Measurements from ENCODE around the gene OR7G2.
"Not testable (repeated sequence)": the region's sequence is repeated elsewhere in the genome, so short reads cannot be mapped to it uniquely, and the experiment has no call there.

OR7G2 gene

DNA sequence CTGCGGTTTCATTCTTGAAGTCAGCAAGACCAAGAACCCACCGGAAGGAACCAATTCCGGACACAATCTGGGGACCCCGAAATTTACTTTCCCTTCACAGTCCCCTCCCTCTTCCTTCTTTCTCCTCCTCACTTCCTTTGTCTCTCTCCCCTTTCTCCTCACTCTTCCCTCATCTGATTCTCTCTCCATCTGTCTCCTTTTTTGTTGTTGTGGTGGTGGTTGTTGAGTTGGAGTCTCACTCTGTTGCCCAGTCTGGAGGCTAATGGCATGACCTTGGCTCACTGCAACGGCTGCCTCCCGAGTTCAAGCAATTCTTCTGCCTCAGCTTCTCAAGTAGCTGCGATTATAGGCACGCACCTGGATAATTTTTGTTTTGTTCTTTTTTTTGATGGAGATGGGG, 53.1 kb downstream of the OR7G2 start (continued):
- TF ChIP-seq, protein P1, sequence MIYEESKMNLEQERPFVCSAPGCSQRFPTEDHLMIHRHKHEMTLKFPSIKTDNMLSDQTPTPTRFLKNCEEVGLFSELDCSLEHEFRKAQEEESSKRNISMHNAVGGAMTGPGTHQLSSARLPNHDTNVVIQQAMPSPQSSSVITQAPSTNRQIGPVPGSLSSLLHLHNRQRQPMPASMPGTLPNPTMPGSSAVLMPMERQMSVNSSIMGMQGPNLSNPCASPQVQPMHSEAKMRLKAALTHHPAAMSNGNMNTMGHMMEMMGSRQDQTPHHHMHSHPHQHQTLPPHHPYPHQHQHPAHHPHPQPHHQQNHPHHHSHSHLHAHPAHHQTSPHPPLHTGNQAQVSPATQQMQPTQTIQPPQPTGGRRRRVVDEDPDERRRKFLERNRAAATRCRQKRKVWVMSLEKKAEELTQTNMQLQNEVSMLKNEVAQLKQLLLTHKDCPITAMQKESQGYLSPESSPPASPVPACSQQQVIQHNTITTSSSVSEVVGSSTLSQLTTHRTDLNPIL (CRISPR knock-in tag; IDR thresholded peaks at IDR 0.05; ENCODE audit: low read depth): no peak
- TF ChIP-seq RARB (CRISPR knock-in tag; IDR thresholded peaks at IDR 0.05): no peak

DNA sequence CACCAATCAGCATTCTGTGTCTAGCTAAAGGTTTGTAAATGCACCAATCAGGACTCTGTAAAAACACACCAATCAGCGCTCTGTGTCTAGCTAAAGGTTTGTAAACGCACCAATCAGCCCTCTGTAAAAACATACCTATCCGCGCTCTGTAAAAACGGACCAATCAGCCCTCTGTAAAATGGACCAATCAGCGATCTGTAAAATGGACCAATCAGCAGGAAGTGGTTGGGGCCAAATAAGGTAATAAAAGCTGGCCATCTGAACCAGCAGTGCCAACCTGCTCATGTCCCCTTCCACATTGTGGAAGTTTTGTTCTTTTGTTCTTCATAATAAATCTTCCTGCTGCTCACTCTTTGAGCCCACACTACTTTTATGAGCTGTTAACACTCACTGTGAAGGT, 53.6 kb downstream of the OR7G2 start:
- ATAC-seq: not testable (repeated sequence)

DNA sequence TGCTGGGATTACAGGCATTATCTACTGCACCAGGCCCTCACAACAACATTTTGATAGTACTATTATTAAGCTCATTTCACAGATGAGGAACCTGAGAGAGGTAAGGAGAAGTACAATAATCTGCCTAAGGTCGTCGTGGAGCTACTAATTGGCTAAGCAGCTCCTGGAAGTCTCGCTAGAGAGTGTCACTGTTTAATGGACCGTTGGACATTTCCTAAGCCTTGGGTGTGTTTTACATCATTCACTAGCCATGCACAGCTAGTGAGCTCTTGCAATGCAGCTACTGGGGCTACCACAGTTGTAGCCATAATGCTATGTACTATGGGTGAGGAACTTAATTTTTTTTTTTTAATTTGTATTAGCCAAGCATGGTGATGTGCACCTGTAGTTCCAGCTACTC, 54.4 kb downstream of the OR7G2 start:
- TF ChIP-seq TCF4 (CRISPR knock-in tag; IDR thresholded peaks at IDR 0.05; ENCODE audit: borderline replicate concordance) (no peak), PPARA (CRISPR knock-in tag; IDR thresholded peaks at IDR 0.05; ENCODE audit: borderline replicate concordance) (no peak), ZFP30 (CRISPR knock-in tag; IDR thresholded peaks at IDR 0.05) (no peak), GLIS3 (CRISPR knock-in tag; IDR thresholded peaks at IDR 0.05) (no peak), CSDC2 (CRISPR knock-in tag; IDR thresholded peaks at IDR 0.05) (no peak), ZC3H10 (CRISPR knock-in tag; IDR thresholded peaks at IDR 0.05) (no peak), ARNTL (CRISPR knock-in tag; IDR thresholded peaks at IDR 0.05; ENCODE audit: borderline replicate concordance, low read depth) (no peak), RARB (CRISPR knock-in tag; IDR thresholded peaks at IDR 0.05) (no peak), SNAI2 (CRISPR knock-in tag; IDR thresholded peaks at IDR 0.05) (no peak), ZFP3 (CRISPR knock-in tag; IDR thresholded peaks at IDR 0.05) (no peak), ISL1 (CRISPR knock-in tag; IDR thresholded peaks at IDR 0.05) (no peak), ESRRG (CRISPR knock-in tag; IDR thresholded peaks at IDR 0.05) (no peak), ZNF70 (CRISPR knock-in tag; IDR thresholded peaks at IDR 0.05) (no peak), ZNF565 (CRISPR knock-in tag; conservative IDR thresholded peaks at IDR 0.05; ENCODE audit: low read depth) (no peak), ZNF8 (CRISPR knock-in tag; IDR thresholded peaks at IDR 0.05) (no peak), TOX (CRISPR knock-in tag; IDR thresholded peaks at IDR 0.05; ENCODE audit: borderline replicate concordance) (no peak)
- TF ChIP-seq, protein P2, sequence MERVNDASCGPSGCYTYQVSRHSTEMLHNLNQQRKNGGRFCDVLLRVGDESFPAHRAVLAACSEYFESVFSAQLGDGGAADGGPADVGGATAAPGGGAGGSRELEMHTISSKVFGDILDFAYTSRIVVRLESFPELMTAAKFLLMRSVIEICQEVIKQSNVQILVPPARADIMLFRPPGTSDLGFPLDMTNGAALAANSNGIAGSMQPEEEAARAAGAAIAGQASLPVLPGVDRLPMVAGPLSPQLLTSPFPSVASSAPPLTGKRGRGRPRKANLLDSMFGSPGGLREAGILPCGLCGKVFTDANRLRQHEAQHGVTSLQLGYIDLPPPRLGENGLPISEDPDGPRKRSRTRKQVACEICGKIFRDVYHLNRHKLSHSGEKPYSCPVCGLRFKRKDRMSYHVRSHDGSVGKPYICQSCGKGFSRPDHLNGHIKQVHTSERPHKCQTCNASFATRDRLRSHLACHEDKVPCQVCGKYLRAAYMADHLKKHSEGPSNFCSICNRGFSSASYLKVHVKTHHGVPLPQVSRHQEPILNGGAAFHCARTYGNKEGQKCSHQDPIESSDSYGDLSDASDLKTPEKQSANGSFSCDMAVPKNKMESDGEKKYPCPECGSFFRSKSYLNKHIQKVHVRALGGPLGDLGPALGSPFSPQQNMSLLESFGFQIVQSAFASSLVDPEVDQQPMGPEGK (CRISPR knock-in tag; IDR thresholded peaks at IDR 0.05; ENCODE audit: borderline replicate concordance): no peak
- TF ChIP-seq, protein P3, sequence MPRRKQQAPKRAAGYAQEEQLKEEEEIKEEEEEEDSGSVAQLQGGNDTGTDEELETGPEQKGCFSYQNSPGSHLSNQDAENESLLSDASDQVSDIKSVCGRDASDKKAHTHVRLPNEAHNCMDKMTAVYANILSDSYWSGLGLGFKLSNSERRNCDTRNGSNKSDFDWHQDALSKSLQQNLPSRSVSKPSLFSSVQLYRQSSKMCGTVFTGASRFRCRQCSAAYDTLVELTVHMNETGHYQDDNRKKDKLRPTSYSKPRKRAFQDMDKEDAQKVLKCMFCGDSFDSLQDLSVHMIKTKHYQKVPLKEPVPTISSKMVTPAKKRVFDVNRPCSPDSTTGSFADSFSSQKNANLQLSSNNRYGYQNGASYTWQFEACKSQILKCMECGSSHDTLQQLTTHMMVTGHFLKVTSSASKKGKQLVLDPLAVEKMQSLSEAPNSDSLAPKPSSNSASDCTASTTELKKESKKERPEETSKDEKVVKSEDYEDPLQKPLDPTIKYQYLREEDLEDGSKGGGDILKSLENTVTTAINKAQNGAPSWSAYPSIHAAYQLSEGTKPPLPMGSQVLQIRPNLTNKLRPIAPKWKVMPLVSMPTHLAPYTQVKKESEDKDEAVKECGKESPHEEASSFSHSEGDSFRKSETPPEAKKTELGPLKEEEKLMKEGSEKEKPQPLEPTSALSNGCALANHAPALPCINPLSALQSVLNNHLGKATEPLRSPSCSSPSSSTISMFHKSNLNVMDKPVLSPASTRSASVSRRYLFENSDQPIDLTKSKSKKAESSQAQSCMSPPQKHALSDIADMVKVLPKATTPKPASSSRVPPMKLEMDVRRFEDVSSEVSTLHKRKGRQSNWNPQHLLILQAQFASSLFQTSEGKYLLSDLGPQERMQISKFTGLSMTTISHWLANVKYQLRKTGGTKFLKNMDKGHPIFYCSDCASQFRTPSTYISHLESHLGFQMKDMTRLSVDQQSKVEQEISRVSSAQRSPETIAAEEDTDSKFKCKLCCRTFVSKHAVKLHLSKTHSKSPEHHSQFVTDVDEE (CRISPR knock-in tag; IDR thresholded peaks at IDR 0.05): no peak
- TF ChIP-seq, protein P1 (CRISPR knock-in tag; IDR thresholded peaks at IDR 0.05; ENCODE audit: low read depth): no peak
- TF ChIP-seq, protein P4, sequence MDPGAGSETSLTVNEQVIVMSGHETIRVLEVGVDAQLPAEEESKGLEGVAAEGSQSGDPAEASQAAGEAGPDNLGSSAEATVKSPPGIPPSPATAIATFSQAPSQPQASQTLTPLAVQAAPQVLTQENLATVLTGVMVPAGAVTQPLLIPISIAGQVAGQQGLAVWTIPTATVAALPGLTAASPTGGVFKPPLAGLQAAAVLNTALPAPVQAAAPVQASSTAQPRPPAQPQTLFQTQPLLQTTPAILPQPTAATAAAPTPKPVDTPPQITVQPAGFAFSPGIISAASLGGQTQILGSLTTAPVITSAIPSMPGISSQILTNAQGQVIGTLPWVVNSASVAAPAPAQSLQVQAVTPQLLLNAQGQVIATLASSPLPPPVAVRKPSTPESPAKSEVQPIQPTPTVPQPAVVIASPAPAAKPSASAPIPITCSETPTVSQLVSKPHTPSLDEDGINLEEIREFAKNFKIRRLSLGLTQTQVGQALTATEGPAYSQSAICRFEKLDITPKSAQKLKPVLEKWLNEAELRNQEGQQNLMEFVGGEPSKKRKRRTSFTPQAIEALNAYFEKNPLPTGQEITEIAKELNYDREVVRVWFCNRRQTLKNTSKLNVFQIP (CRISPR knock-in tag; IDR thresholded peaks at IDR 0.05; ENCODE audit: borderline replicate concordance, low read depth): no peak
- no peak for ATAC-seq
